Ovary (tissue), 9 donors: ENCODE measurements around the gene ARID5B. TPM values are rescaled to one million over a fixed set of nuclear protein-coding genes. Genes with fewer than 3 reads are reported as not detected.

Experiments used
- DNase-seq, 5 donors: peaks; one replicate each; pipeline ENCODE4 v3.0.0-alpha.2; 2019 to 2020
- H3K27ac ChIP-seq, 2 donors: fragments of 200-600 bp; one replicate each; pipeline versions ENCODE4 v1.5.1 to v1.8.0; 2019 to 2022
- H3K27me3 ChIP-seq: fragments of 200-600 bp; one replicate; pipeline ENCODE4 v1.8.0; 2022
- H3K36me3 ChIP-seq: fragments of 200-600 bp; sonication (generic); one replicate; pipeline ENCODE4 v1.5.1; 2019
- H3K4me1 ChIP-seq: one replicate; pipeline ENCODE4 v1.8.1; 2013; ENCODE audit warnings: mild to moderate bottlenecking, moderate library complexity; ENCODE audit not compliant: insufficient read depth
- H3K4me3 ChIP-seq: fragments of 200-600 bp; sonication (generic); one replicate; pipeline ENCODE4 v1.5.1; 2017
- H3K9me3 ChIP-seq, 2 donors: fragments of 200-600 bp in 1 of 2; sonication (generic) in 1 of 2; one replicate each; pipeline versions ENCODE4 v1.5.1 to v1.8.1; 2013 to 2019; ENCODE audit warnings: mild to moderate bottlenecking in 1 of 2, moderate library complexity in 1 of 2
- CTCF ChIP-seq, 3 donors: fragments of 450-650 bp in 2 of 3; fragments of 200-600 bp in 1 of 3; IDR thresholded peaks; one replicate each; pipeline versions ENCODE4 v1.5.1 to v1.8.0; 2016 to 2022; ENCODE audit warnings: antibody characterized with exemption in 3 of 3, mild to moderate bottlenecking in 1 of 3
- EP300 ChIP-seq: sonication (generic); formaldehyde crosslinking; IDR thresholded peaks from one replicate; pipeline ENCODE4 v1.6.1; 2017; ENCODE audit warnings: antibody characterized with exemption
- POLR2A ChIP-seq: fragments of 450-650 bp; IDR thresholded peaks from one replicate; pipeline ENCODE4 v1.6.1; 2017; ENCODE audit warnings: antibody characterized with exemption, mild to moderate bottlenecking, moderate library complexity
- WGBS, 3 donors: extraction: QIAGEN DNeasy Blood & Tissue Kit in 1 of 3; methylation state at CpG; one replicate each; pipeline versions ENCODE4 v1.1.5 to v1.1.7; 2013 to 2017; 5-methylcytosine and 5-hydroxymethylcytosine counted together
- intact Hi-C, 4 donors: fragments of 100-400 bp; cut with DNase I; formaldehyde crosslinking; loops; one replicate each; pipeline versions ENCODE4 v1.11.0 to v1.15.1; 2022 to 2023
- polyA plus RNA-seq, 2 donors: library from polyadenylated mRNA; stranded (reverse); fragments of 200-250 nt in 1 of 2; fragments of 350-450 nt in 1 of 2; fragmentation: Illumina TruSeq in 1 of 2; extraction: RNeasy Lipid Tissue Mini Kit (QIAGEN cat#74804) in 1 of 2; gene quantifications; one replicate each; pipeline ENCODE4 v1.2.3, GENCODE V29; 2013 to 2014
- total RNA-seq, 7 donors: library from RNA; depleted of rRNA in 2 of 7; stranded (reverse); fragments of >200 nt in 2 of 7; fragmentation: NEBNext Ultra II Directional in 3 of 7; extraction: Animal tissue kit (Norgen Biotek cat#: 25700) in 3 of 7; gene quantifications; one replicate each; pipeline versions ENCODE4 v1.1.0 to v1.2.4, GENCODE V29; 2016 to 2023
- donor health status: DM: no; HTN: no; CAD: no; lungs with moderate emphysema.
- donor health status: DM: no; HTN: no; CAD: no.
- donor health status: Bipolar disorder and iron deficiency.
- donor health status: DM: yes; HTN: yes; CAD: no.
- donor health status: DM: no; HTN: no; CAD: no.
- donor health status: DM: yes; HTN: yes; CAD: no.

ARID5B gene
- total and polyA plus RNA-seq, 9 donors, result 18.3 to 61.8 (median 28.3) TPM

GRCh38 chr10:62040881-62041280 is 139.4 kb downstream of the ARID5B start:
- H3K27ac ChIP-seq, result no peak overlapping the region
- no peaks in the 10 kb centered on the region for H3K36me3 ChIP-seq
- no peaks in the 10 kb centered on the region for H3K9me3 ChIP-seq
- TF ChIP-seq EP300, result no peak
- TF ChIP-seq CTCF (IDR thresholded peaks at IDR 0.05), result no peak
- TF ChIP-seq POLR2A, result no peak
- no peak for DNase-seq
- peaks cover 2% of the 10 kb centered on the region for H3K4me1 ChIP-seq
- H3K27me3 ChIP-seq, result no peaks in the 10 kb centered on the region
- no peak overlapping the region for H3K4me3 ChIP-seq
- WGBS, 3 donors, result 73 to 83% (median 83%) methylated on average over 4 of the region's 4 CpGs
- intact Hi-C loops, result loop anchor here in 1 of 4 donors (10.0 kb wide), 1 partner anchor 136 kb away; the partner anchor contains the start of gene ARID5B

- DNase-seq, result no peak
- 63 to 76% (median 65%) methylated on average over 4 of the region's 4 CpGs for WGBS, 3 donors
- TF ChIP-seq EP300, result no peak
- Histone ChIP-seq H3K4me3 (no peak overlapping the region), H3K4me1 (peaks cover 11% of the 10 kb centered on the region), H3K27me3 (no peaks in the 10 kb centered on the region), H3K9me3 (no peaks in the 10 kb centered on the region), H3K36me3 (no peaks in the 10 kb centered on the region), H3K27ac (no peak overlapping the region)
- intact Hi-C loops, result loop anchor here in 1 of 4 donors (10.0 kb wide), 1 partner anchor 139 kb away; the partner anchor contains the start of gene ARID5B
Measured at GRCh38 chr10:62043421-62044021, 142.0 kb downstream of the ARID5B start.

DNA sequence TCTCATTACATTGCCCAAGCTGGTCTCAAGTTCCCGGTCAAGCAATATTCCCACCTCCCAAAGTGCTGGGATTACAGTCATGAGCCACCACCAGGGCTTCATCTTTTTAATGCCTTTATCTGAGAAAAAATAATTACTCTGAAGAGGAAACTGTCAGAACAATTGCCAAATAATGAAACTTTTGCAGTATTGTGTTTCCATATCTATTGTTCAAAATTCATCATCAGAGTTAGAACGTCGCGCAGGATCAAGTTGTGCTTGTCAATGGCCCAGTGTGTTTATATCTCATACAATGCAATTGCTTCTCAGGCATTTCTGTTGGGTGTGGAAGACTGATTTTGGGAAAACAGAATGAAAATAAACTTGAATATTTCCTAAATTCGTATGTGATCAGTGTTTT is 143.1 kb downstream of the ARID5B start:
- Histone ChIP-seq H3K27me3 (no peaks in the 10 kb centered on the region), H3K4me3 (no peak overlapping the region), H3K36me3 (no peaks in the 10 kb centered on the region), H3K4me1 (peaks cover 11% of the 10 kb centered on the region), H3K9me3 (no peaks in the 10 kb centered on the region), H3K27ac (no peak overlapping the region)
- intact Hi-C loops, result loop anchor here in 1 of 4 donors (10.0 kb wide), 1 partner anchor 140 kb away; the partner anchor contains the start of gene ARID5B
- WGBS, 3 donors, result 87 to 94% (median 92%) methylated on average over 5 of the region's 5 CpGs
- TF ChIP-seq POLR2A, result no peak
- no peak for DNase-seq

- peaks cover 11% of the 10 kb centered on the region for H3K4me1 ChIP-seq
- 12 to 15% (median 13%) methylated on average over 12 of the region's 12 CpGs for WGBS, 3 donors
- DNase-seq, result no peak
- intact Hi-C loops, result loop anchor here in 1 of 4 donors (10.0 kb wide), 1 partner anchor 141 kb away; the partner anchor contains the start of gene ARID5B
- H3K4me3 ChIP-seq, result peak overlapping the region; percentile 9
- H3K27me3 ChIP-seq, result no peaks in the 10 kb centered on the region
- TF ChIP-seq EP300 (no peak), POLR2A (no peak), CTCF (IDR thresholded peaks at IDR 0.05) (no peak)
- H3K36me3 ChIP-seq, result no peaks in the 10 kb centered on the region
- peak overlapping the region in 1 of 2 donors; percentile 10 for H3K27ac ChIP-seq
- no peaks in the 10 kb centered on the region for H3K9me3 ChIP-seq
Measured at GRCh38 chr10:62045765-62046521, 144.4 kb downstream of the ARID5B start.

GRCh38 chr10:62046522-62047227 is 145.2 kb downstream of the ARID5B start:
- TF ChIP-seq POLR2A (no peak), CTCF (IDR thresholded peaks at IDR 0.05) (no peak), EP300 (no peak)
- H3K36me3 ChIP-seq, result no peaks in the 10 kb centered on the region
- DNase-seq, result peak in 2 of 5 donors; percentile 39 to 63
- WGBS, 3 donors, result 50 to 82% (median 65%) methylated on average over 4 of the region's 4 CpGs
- peak overlapping the region in 1 of 2 donors; percentile 10 for H3K27ac ChIP-seq
- no peaks in the 10 kb centered on the region for H3K9me3 ChIP-seq
- H3K27me3 ChIP-seq, result no peaks in the 10 kb centered on the region
- H3K4me3 ChIP-seq, result no peak overlapping the region
- peaks cover 11% of the 10 kb centered on the region for H3K4me1 ChIP-seq
- intact Hi-C loops, result loop anchor here in 1 of 4 donors (10.0 kb wide), 1 partner anchor 142 kb away; the partner anchor contains the start of gene ARID5B
